SH-SY5Y (cell line): ENCODE results near the gene MYL12A.

ENCODE experiments used
- GATA2 ChIP-seq: IDR thresholded peaks from 2 replicates; pipeline ENCODE4 v1.6.1; 2011; ENCODE audit warnings: mild to moderate bottlenecking, low read depth, low read length
- GATA3 ChIP-seq: IDR thresholded peaks from 2 replicates; pipeline ENCODE4 v1.6.1; 2011; ENCODE audit warnings: low read depth, mild to moderate bottlenecking, low read length, moderate library complexity

Gene MYL12A

GRCh38 chr18:3247240-3248061, at the start of gene MYL12A:
MYL12A (plus strand) TSS chr18:3247801; CDS start chr18:3253248, 5,447 bp downstream.
- TF ChIP-seq GATA2 (peak; percentile 36; the same call in 1 of the 2 replicates), GATA3 (no peak)

- TF ChIP-seq GATA3 (no peak), GATA2 (no peak)
These were observed 47.5 kb upstream of the MYL12A start for GRCh38 chr18:3199942-3200645.

- TF ChIP-seq GATA3 (no peak), GATA2 (no peak)
These were observed 42.4 kb upstream of the MYL12A start for GRCh38 chr18:3205239-3205638.

GRCh38 chr18:3207565-3207964, 40.0 kb upstream of the MYL12A start:
- TF ChIP-seq GATA2 (no peak), GATA3 (no peak)

- TF ChIP-seq GATA3 = no peak
- TF ChIP-seq GATA2 = no peak
These were observed 37.6 kb upstream of the MYL12A start for GRCh38 chr18:3209859-3210569.

GRCh38 chr18:3211236-3211992, 36.2 kb upstream of the MYL12A start:
- TF ChIP-seq GATA2 = no peak
- no peak for TF ChIP-seq GATA3

GRCh38 chr18:3212657-3213056, 34.9 kb upstream of the MYL12A start:
- TF ChIP-seq GATA2 (no peak), GATA3 (no peak)

- no peak for TF ChIP-seq GATA2
- no peak for TF ChIP-seq GATA3
These were observed 34.1 kb upstream of the MYL12A start for GRCh38 chr18:3213300-3214059.

GRCh38 chr18:3214855-3215637, 32.6 kb upstream of the MYL12A start:
- TF ChIP-seq GATA2 (no peak), GATA3 (no peak)

GRCh38 chr18:3216987-3217386, 30.6 kb upstream of the MYL12A start:
- TF ChIP-seq GATA2 = no peak
- TF ChIP-seq GATA3 = no peak

GRCh38 chr18:3217948-3218647, 29.5 kb upstream of the MYL12A start:
- no peak for TF ChIP-seq GATA2
- TF ChIP-seq GATA3 = no peak

GRCh38 chr18:3218819-3219218, 28.8 kb upstream of the MYL12A start:
- TF ChIP-seq GATA3 (no peak), GATA2 (no peak)
